ENCODE data around the gene DRD4. TPM values are rescaled to one million over a fixed set of nuclear protein-coding genes. Genes with fewer than 3 reads are reported as not detected.

The DRD4 gene
- total RNA-seq, 2 experiments from 2014 or later, result 0.42 to 0.76 TPM

GRCh38 chr11:617199-617911 is 19.7 kb upstream of the DRD4 start:
- Mint-ChIP-seq H3K27me3 (ENCODE audit: low read depth) (no peaks in the 10 kb centered on the region), H3K4me3 (no peak overlapping the region), H3K36me3 (ENCODE audit: low read depth) (peaks cover 20% of the 10 kb centered on the region), H3K27ac (no peak overlapping the region), H3K9me3 (ENCODE audit: insufficient read depth) (no peaks in the 10 kb centered on the region), H3K4me1 (ENCODE audit: low read depth) (peaks cover 26% of the 10 kb centered on the region)
- DNase-seq (no peak), ATAC-seq (no peak)
- POLR2A ChIA-PET, result no interaction called here
- CTCF ChIA-PET, result no interaction called here

- H3K4me3 Mint-ChIP-seq, result no peak overlapping the region
- H3K4me1 Mint-ChIP-seq (ENCODE audit: low read depth), result peaks cover 24% of the 10 kb centered on the region
- DNase-seq (no peak), ATAC-seq (no peak)
- CTCF ChIA-PET, result no interaction called here
- no peak overlapping the region for H3K27ac Mint-ChIP-seq
- no peaks in the 10 kb centered on the region for H3K9me3 Mint-ChIP-seq (ENCODE audit: insufficient read depth)
- no peaks in the 10 kb centered on the region for H3K27me3 Mint-ChIP-seq (ENCODE audit: low read depth)
- POLR2A ChIA-PET, result no interaction called here
- H3K36me3 Mint-ChIP-seq (ENCODE audit: low read depth), result peaks cover 17% of the 10 kb centered on the region
These were observed 19.0 kb upstream of the DRD4 start for GRCh38 chr11:617912-618682.

- peaks cover 17% of the 10 kb centered on the region for H3K4me1 Mint-ChIP-seq (ENCODE audit: low read depth)
- H3K4me3 Mint-ChIP-seq, result no peak overlapping the region
- no peak for DNase-seq
- ChIA-PET CTCF (no interaction called here), POLR2A (no interaction called here)
- H3K36me3 Mint-ChIP-seq (ENCODE audit: low read depth), result peaks cover 11% of the 10 kb centered on the region
- H3K9me3 Mint-ChIP-seq (ENCODE audit: insufficient read depth), result no peaks in the 10 kb centered on the region
- no peaks in the 10 kb centered on the region for H3K27me3 Mint-ChIP-seq (ENCODE audit: low read depth)
- H3K27ac Mint-ChIP-seq, result no peak overlapping the region
- ATAC-seq, result no peak
These were observed 18.0 kb upstream of the DRD4 start for GRCh38 chr11:618856-619627.

- no peak overlapping the region for H3K27ac Mint-ChIP-seq
- POLR2A ChIA-PET, result no interaction called here
- H3K4me1 Mint-ChIP-seq (ENCODE audit: low read depth), result peaks cover 12% of the 10 kb centered on the region
These were observed 17.4 kb upstream of the DRD4 start for GRCh38 chr11:619628-620050.

GRCh38 chr11:620201-620600 is 16.9 kb upstream of the DRD4 start:
- ATAC-seq (no peak), DNase-seq (no peak)
- ChIA-PET POLR2A (no interaction called here), CTCF (no interaction called here)
- Mint-ChIP-seq H3K4me1 (ENCODE audit: low read depth) (peaks cover 12% of the 10 kb centered on the region), H3K27me3 (ENCODE audit: low read depth) (no peaks in the 10 kb centered on the region), H3K9me3 (ENCODE audit: insufficient read depth) (no peaks in the 10 kb centered on the region), H3K4me3 (no peak overlapping the region), H3K27ac (no peak overlapping the region), H3K36me3 (ENCODE audit: low read depth) (peaks cover 3% of the 10 kb centered on the region)

More at GRCh38 chr11:619628-620050, 17.4 kb upstream of the DRD4 start:
- Mint-ChIP-seq H3K27me3 (ENCODE audit: low read depth) (no peaks in the 10 kb centered on the region), H3K9me3 (ENCODE audit: insufficient read depth) (no peaks in the 10 kb centered on the region), H3K36me3 (ENCODE audit: low read depth) (peaks cover 5% of the 10 kb centered on the region), H3K4me3 (no peak overlapping the region)
- DNase-seq (no peak), ATAC-seq (no peak)
- CTCF ChIA-PET, result no interaction called here

- Mint-ChIP-seq H3K36me3 (ENCODE audit: low read depth) (no peaks in the 10 kb centered on the region), H3K27me3 (ENCODE audit: low read depth) (no peaks in the 10 kb centered on the region), H3K4me1 (ENCODE audit: low read depth) (peaks cover 8% of the 10 kb centered on the region), H3K27ac (no peak overlapping the region), H3K9me3 (ENCODE audit: insufficient read depth) (no peaks in the 10 kb centered on the region), H3K4me3 (no peak overlapping the region)
- ATAC-seq, result no peak
- CTCF ChIA-PET, result no interaction called here
- POLR2A ChIA-PET, result no interaction called here
- no peak for DNase-seq
These were observed 15.9 kb upstream of the DRD4 start for GRCh38 chr11:620935-621814.

GRCh38 chr11:621838-622237 is 15.2 kb upstream of the DRD4 start:
- Mint-ChIP-seq H3K27ac (no peak overlapping the region), H3K4me3 (no peak overlapping the region), H3K27me3 (ENCODE audit: low read depth) (no peaks in the 10 kb centered on the region), H3K9me3 (ENCODE audit: insufficient read depth) (no peaks in the 10 kb centered on the region), H3K36me3 (ENCODE audit: low read depth) (no peaks in the 10 kb centered on the region), H3K4me1 (ENCODE audit: low read depth) (peaks cover 2% of the 10 kb centered on the region)
- ATAC-seq (no peak), DNase-seq (no peak)
- POLR2A ChIA-PET, result no interaction called here
- CTCF ChIA-PET, result no interaction called here

- no peaks in the 10 kb centered on the region for H3K9me3 Mint-ChIP-seq (ENCODE audit: insufficient read depth)
- H3K36me3 Mint-ChIP-seq (ENCODE audit: low read depth), result no peaks in the 10 kb centered on the region
- peaks cover 8% of the 10 kb centered on the region for H3K4me1 Mint-ChIP-seq (ENCODE audit: low read depth)
- DNase-seq, result no peak
- POLR2A ChIA-PET, result interaction anchor here (1.3 kb wide), 1 partner anchor 9 kb away, joined by 3 read pairs; no protein-coding TSS in a partner anchor
- H3K27ac Mint-ChIP-seq, result peak overlapping the region; percentile 52
- H3K27me3 Mint-ChIP-seq (ENCODE audit: low read depth), result peaks cover 8% of the 10 kb centered on the region
- CTCF ChIA-PET, result no interaction called here
- no peak overlapping the region for H3K4me3 Mint-ChIP-seq
- no peak for ATAC-seq
These were observed 13.7 kb upstream of the DRD4 start for GRCh38 chr11:623349-623869.

- Mint-ChIP-seq H3K36me3 (ENCODE audit: low read depth) (no peaks in the 10 kb centered on the region), H3K4me3 (no peak overlapping the region), H3K27me3 (ENCODE audit: low read depth) (peaks cover 11% of the 10 kb centered on the region), H3K4me1 (ENCODE audit: low read depth) (peaks cover 15% of the 10 kb centered on the region), H3K27ac (no peak overlapping the region), H3K9me3 (ENCODE audit: insufficient read depth) (no peaks in the 10 kb centered on the region)
- ATAC-seq (no peak), DNase-seq (no peak)
- ChIA-PET CTCF (no interaction called here), POLR2A (interaction anchor here (1.3 kb wide), 1 partner anchor 10 kb away, joined by 3 read pairs; no protein-coding TSS in a partner anchor)
These were observed 12.9 kb upstream of the DRD4 start for GRCh38 chr11:623999-624704.

- Mint-ChIP-seq H3K27me3 (ENCODE audit: low read depth) (peaks cover 11% of the 10 kb centered on the region), H3K4me3 (no peak within 1 kb of the TSS), H3K4me1 (ENCODE audit: low read depth) (peaks cover 21% of the 10 kb centered on the region), H3K9me3 (ENCODE audit: insufficient read depth) (no peaks in the 10 kb centered on the region), H3K27ac (no peak within 1 kb of the TSS), H3K36me3 (ENCODE audit: low read depth) (no peaks in the 10 kb centered on the region)
- ChIA-PET CTCF (no interaction called here), POLR2A (interaction anchor here (1.3 kb wide), 1 partner anchor 11 kb away, joined by 3 read pairs; no protein-coding TSS in a partner anchor)
- no peak for DNase-seq
- no peak for ATAC-seq
These were observed 12.1 kb upstream of the DRD4 start, which contains the start of gene CDHR5 for GRCh38 chr11:624705-625635. CDHR5 (minus strand) TSS chr11:624955; CDS start chr11:624902, 53 bp downstream.

All from activated CD8-positive, alpha-beta T cell treated with anti-CD3 and anti-CD28 coated beads, Interleukin-2, amount 10 ng/mL, durations not matched to agents 7 days and 5 days (primary cell).